ENCODE data around the gene B3GAT3. TPM values are rescaled to one million over a fixed set of nuclear protein-coding genes. Genes with fewer than 3 reads are reported as not detected.
"Not testable (repeated sequence)": the region's sequence is repeated elsewhere in the genome, so short reads cannot be mapped to it uniquely, and the experiment has no call there.

B3GAT3 gene
- total RNA-seq, 1 donor = 14.1 TPM

- peak; percentile 99 for DNase-seq (ENCODE audit: low read depth)
- TF ChIP-seq CTCF (IDR thresholded peaks at IDR 0.05; ENCODE audit: insufficient read depth, low read length) = no peak
- H3K4me3 ChIP-seq (ENCODE audit: low read depth, low read length) = peak within 1 kb of the TSS; percentile 87
These were observed 30.2 kb downstream of the B3GAT3 start, which contains the start of gene TUT1 for GRCh38 chr11:62591448-62592145. TUT1 (minus strand) TSS chr11:62591523; CDS start chr11:62591485, 38 bp downstream.

GRCh38 chr11:62588966-62589637, 32.7 kb downstream of the B3GAT3 start:
- DNase-seq (ENCODE audit: low read depth) = no peak
- no peak overlapping the region for H3K4me3 ChIP-seq (ENCODE audit: low read depth, low read length)
- TF ChIP-seq CTCF (IDR thresholded peaks at IDR 0.05; ENCODE audit: insufficient read depth, low read length) = peak; percentile 34

GRCh38 chr11:62585356-62585755, 36.4 kb downstream of the B3GAT3 start:
- not testable (repeated sequence) for H3K4me3 ChIP-seq (ENCODE audit: low read depth, low read length); DNase-seq (ENCODE audit: low read depth)

- not testable (repeated sequence) for DNase-seq (ENCODE audit: low read depth); H3K4me3 ChIP-seq (ENCODE audit: low read depth, low read length)
These were observed 40.1 kb downstream of the B3GAT3 start for GRCh38 chr11:62581735-62582134.

- H3K4me3 ChIP-seq (ENCODE audit: low read depth, low read length) = no peak overlapping the region
- TF ChIP-seq CTCF (IDR thresholded peaks at IDR 0.05; ENCODE audit: insufficient read depth, low read length) = no peak
- DNase-seq (ENCODE audit: low read depth) = no peak
These were observed 40.6 kb downstream of the B3GAT3 start for GRCh38 chr11:62580959-62581715.

- no peak overlapping the region for H3K4me3 ChIP-seq (ENCODE audit: low read depth, low read length)
- DNase-seq (ENCODE audit: low read depth) = no peak
- TF ChIP-seq CTCF (IDR thresholded peaks at IDR 0.05; ENCODE audit: insufficient read depth, low read length) = no peak
These were observed 42.5 kb downstream of the B3GAT3 start for GRCh38 chr11:62579252-62579651.

- H3K4me3 ChIP-seq (ENCODE audit: low read depth, low read length) = no peak overlapping the region
- TF ChIP-seq CTCF (IDR thresholded peaks at IDR 0.05; ENCODE audit: insufficient read depth, low read length) = no peak
- DNase-seq (ENCODE audit: low read depth) = no peak
These were observed 43.2 kb downstream of the B3GAT3 start for GRCh38 chr11:62578541-62578940.
